Glomerular endothelial cell (primary cell): ENCODE results near the gene DLG3. TPM values are rescaled to one million over a fixed set of nuclear protein-coding genes. Genes with fewer than 3 reads are reported as not detected.
"Not testable (repeated sequence)": the region's sequence is repeated elsewhere in the genome, so short reads cannot be mapped to it uniquely, and the experiment has no call there.

Source experiments
- DNase-seq: peaks from one replicate; pipeline ENCODE4 v3.0.0-alpha.2; 2011; ENCODE audit warnings: low read depth, low spot score; ENCODE audit errors: extremely low read depth
- total RNA-seq: library from RNA; depleted of rRNA; stranded (reverse); fragments of >200 nt; gene quantifications from 2 replicates; pipeline ENCODE4 v1.2.3, GENCODE V29; 2015

Gene DLG3
- total RNA-seq, 1 donor from 2014 or later = 3.3 TPM

DNA sequence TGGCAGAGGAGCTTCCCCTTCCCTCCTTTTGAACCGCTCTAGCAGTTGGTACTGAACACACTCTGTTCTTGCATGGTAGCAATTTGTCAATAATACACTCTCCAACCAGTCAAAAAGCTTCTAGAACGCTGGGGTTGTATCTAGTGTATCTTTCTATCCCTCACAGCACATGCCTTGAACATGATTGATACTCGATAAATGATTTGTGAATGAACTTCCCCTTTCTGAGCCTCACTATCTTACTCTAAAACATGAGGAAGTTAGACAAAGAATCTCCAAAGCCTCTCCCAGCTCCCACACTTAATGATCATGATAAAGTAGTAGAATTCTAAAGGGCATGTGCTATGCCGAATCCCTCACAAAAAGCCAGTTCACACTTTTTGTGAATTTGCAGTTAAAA lies 64.4 kb downstream of the DLG3 start:
- no peak for DNase-seq

DNA sequence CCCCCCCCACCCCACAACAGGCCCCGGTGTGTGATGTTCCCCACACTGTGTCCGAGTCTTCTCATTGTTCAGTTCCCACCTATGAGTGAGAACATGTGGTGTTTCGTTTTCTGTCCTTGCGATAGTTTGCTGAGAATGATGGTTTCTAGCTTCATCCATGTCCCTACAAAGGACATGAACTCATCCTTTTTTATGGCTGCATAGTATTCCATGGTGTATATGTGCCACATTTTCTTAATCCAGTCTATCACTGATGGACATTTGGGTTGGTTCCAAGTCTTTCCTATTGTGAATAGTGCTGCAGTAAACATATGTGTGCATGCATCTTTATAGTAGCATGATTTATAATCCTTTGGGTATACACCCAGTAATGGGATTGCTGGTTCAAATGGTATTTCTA lies 70.6 kb downstream of the DLG3 start:
- not testable (repeated sequence) for DNase-seq

DNA sequence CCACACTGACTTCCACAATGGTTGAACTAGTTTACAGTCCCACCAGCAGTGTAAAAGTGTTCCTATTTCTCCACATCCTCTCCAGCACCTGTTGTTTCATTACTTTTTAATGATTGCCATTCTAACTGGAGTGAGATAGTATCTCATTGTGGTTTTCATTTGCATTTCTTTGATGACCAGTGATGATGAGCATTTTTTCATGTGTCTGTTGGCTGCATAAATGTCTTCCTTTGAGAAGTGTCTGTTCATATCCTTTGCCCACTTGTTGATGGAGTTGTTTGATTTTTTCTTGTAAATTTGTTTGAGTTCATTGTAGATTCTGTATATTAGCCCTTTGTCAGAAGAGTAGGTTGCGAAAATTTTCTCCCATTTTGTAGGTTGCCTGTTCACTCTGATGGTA lies 71.1 kb downstream of the DLG3 start:
- DNase-seq = not testable (repeated sequence)

DNA sequence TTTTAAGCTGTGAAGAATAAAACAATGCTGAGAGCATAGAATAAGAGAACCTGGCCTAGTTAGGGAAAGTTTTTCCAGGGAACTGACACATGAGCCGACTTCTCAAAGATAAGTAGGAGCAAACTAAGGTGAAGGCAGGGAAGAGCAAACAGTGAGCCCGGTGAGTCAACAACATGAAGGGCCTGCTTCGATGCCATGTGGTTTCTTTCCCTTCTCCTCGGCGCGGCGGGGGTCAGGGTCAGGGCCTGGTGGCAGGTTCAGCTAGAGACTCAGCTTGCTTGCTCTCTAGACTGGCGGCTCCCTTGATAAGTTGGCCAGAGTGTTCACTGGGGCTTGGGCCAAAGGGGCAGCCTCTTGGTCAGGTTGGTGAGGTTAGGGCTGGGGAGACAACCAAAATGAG lies 81.1 kb downstream of the DLG3 start:
- DNase-seq = no peak

DNA sequence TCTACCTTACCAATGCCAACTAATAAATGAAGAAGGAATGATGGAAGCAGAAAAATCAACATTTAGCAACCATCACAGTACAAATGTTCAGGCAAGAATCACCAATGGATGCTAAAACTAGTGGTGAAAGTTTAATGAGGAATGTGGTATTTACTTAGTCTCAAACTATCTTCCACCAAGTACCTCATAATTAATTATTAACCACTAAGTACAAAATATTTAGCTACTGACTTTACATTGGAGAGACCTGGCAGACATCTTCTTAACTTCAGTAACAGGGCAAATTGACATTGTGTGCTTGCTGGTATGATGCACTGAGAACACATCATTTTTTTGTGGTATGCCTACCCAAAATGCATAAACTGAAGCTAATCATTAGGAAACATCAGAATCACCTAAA lies 82.4 kb downstream of the DLG3 start:
- no peak for DNase-seq

DNA sequence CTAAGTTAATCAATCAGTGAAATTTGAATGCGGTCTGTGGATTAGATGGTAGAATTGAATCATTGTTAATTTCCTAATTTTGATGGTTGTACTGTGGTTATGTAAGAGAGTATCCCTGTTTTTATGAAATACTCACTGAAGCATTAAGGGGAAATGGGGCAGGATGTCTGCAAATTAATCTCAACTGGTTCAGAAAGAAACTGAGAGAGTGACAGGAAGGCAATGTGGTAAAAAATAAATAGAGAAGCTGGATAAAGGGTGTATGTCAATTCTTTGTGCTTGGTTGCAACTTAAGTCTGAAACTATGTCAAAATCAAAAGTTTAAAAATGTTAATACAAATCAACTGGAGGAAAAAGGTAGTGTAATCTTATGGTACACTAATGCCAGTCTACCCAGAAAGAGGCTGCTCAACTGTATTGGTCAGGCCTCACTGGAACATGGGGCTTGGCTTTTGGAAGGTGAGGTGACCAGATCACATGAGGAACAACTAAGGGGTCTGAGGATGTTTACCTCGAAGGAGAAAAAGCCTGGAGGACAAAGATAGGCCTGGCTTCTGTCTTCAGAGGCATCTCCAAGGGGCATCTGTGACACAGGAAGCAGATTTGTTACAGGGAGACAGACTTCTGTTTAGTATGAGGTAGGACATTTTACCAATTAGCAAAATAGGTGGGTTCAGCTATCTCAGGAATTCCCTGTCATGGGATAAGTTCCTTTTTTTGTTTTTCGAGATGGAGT lies 83.1 kb downstream of the DLG3 start:
- DNase-seq = no peak

DNA sequence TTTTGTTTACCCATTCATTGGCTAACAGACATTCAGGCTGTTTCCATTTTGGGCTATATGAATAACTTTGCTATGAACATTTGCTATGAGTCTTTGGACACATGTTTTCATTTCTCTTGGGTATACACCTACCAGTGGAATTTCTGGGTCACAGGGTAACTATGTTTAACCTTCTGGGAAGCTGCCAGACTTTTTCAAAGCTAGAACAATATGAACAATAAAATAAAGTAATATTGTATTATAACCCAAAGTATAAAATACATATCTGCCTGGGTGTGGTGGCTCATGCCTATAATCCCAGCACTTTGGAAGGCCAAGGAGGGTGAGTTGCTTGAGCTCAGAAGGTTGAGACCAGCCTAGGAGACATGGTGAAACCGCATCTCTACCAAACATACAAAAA lies 90.6 kb downstream of the DLG3 start:
- DNase-seq = no peak

DNA sequence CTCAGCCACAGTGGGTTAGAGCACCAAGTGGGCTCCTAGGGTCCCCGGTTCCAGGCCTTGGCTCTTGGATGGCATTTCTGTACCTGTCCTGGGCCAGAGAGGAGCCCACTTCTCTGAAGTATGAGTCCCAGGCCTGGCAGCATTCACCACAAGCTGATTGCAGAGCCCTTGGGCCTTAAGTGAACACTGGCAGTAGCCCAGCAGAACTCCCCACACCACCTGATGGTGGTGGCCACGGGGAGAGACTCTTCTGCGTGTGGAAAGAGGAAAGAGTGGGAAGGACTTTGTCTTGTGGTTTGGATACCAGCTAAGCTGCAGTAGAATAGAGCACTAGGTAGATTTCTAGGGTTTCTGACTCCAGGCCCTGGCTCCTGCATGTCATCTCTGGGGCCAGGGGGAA lies 104.8 kb downstream of the DLG3 start:
- DNase-seq = no peak

DNA sequence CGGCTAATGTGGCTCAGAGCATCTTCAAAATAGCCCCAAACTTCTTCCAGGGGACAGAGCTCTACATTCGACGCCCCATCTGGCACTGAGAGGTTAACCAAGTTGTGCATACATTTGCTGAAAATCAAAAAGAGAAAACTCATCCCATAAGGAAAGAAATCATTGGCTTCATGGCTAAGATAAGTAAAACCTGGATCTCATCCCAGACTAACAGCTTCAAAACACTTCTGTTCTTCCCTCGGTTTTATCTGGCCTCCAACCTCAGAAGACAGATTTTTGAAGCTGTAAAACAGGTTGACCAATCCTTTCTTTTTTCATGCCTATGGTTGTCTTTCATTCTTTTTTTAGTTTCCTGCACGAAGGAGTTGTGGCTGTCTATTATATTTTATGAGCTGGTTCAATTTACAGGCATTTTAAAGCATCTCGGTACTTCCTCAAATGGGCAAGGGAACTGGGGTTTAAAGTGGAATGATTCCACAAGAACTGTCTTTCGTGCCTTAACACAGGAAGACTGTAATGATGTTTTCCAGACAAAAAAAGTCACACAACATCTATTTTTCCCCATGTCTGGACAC lies 107.6 kb downstream of the DLG3 start:
- no peak for DNase-seq

DNA sequence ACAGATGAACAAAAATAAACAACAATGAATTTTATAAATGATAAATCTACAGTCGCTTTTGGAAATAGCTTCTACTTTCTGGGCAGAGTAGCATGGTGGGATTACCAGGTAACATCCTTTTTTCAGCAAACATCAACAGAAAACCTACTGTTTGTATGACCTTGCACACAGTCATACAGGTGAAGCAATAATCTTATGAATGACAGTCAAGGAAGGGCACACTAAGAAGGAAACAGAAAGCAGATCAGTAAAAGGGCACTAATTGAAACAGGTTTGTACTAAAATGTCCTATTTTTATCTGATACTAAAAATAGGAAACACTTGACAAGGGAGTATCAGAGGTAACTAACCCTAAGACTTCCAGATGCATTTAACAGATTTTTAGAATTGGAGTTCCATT lies 108.9 kb downstream of the DLG3 start:
- no peak for DNase-seq

DNA sequence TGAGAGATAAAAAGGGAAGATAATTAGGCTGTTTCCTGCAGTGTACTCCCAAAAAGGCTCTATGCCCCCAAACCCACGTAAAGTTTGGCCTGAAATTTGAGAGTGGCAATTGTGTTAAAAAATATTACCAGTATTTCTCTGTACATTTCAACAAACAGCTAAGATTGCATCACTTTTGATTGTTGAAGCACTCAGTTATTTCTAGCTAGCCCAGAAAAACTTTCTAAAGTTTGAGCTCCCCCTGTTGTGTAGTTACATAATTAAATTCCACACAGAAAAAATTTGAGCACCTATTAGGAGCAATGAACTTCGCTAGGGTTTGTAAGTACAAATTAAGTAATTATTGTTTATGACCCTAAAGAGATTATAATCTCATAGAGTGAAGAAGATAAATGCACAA lies 109.4 kb downstream of the DLG3 start:
- no peak for DNase-seq

DNA sequence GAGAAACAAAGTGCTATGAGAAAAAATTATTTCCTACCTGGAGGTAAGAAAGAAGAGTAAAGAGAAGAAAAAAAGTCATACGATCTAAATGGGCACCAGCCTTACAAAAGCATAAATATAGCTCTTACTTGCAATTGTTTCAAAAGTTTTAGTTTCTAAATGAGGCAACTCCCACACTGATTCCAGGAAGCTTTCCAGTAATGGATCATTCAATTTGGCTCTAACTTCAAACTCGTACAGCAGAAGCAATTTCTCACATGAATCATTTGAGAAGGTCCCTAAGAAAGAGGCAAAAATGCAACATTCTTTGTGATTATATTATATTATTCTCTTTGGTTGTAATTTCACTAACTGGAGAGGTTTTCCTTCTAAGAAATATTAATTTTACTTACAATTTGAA lies 109.9 kb downstream of the DLG3 start:
- DNase-seq = no peak

DNA sequence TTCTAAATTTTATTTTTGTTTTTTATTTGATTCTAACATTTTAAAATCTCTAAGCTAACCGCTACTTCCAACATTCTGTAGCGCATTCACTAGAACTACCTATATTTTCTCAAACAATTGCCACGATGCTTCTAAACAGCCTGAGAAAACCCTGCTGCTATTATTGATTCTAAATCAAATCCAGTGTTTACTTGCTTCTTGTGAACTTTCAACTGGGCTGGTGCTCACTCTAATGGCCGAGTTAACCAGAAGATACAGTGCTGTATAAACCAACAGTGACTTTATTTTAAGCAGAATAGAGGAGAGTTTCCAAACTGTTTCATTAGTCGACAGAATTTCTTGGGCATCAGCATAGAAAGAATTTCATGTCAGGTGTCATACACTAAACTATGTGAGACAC lies 110.3 kb downstream of the DLG3 start:
- no peak for DNase-seq

Other genes with a start within 250 kb of the DLG3 start
- gene AWAT1, start 210.2 kb upstream of the DLG3 start, total RNA-seq = not detected in 2 replicates
- 0.12 TPM in 1 of 2 replicates, not detected in the other for gene P2RY4, start 184.6 kb upstream of the DLG3 start, total RNA-seq
- not detected in 2 replicates for gene ARR3, start 176.5 kb upstream of the DLG3 start, total RNA-seq
- not detected in 2 replicates for gene RAB41, start 162.7 kb upstream of the DLG3 start, total RNA-seq
- gene PDZD11, start 154.9 kb upstream of the DLG3 start, total RNA-seq = 32.9 and 46.6 TPM in 2 replicates
- 4.5 and 6.3 TPM in 2 replicates for gene KIF4A, start 154.7 kb upstream of the DLG3 start, total RNA-seq
- not detected in 2 replicates for gene GDPD2, start 21.5 kb upstream of the DLG3 start, total RNA-seq